HG02884 (cell line): ENCODE data around the gene ENTPD6.
"Not testable (repeated sequence)": the region's sequence is repeated elsewhere in the genome, so short reads cannot be mapped to it uniquely, and the experiment has no call there.

Experiments used
- ATAC-seq: cut with Tn5 transposase; IDR thresholded peaks from one replicate; pipeline ENCODE4 v1.9.1; 2021; ENCODE audit warnings: mild to moderate bottlenecking, moderate library complexity; ENCODE audit not compliant: unreplicated experiment

Gene ENTPD6

DNA sequence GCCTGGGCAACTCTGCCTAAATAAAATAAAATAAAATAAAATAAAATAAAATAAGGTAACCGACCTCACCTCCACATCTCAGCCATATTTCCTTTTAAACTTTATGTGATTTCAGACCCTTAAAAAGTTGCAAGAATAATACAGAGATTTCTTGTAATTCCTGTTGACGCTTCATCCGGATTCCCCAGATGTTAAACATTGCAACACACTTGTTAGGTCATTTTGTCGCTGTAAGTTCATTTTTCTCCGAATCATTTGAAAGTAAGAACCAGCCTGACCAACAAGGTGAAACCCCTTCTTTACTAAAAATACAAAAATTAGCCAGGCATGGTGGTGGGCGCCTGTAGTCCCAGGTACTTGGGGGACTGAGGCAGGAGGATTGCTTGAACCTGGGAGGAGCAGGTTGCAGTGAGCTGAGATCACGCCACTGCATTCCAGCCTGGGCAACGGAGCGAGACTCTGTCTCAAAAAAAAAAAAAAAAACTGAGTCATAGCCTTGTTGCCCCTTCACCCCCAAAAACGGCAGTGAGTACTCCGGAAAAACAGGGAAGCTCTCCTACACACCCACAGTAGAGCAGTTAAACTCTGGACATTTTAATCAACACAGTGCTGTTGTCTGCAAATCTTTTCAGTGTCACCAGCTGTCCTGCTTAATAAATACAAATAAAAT lies 58.2 kb downstream of the ENTPD6 start:
- ATAC-seq, result no peak

DNA sequence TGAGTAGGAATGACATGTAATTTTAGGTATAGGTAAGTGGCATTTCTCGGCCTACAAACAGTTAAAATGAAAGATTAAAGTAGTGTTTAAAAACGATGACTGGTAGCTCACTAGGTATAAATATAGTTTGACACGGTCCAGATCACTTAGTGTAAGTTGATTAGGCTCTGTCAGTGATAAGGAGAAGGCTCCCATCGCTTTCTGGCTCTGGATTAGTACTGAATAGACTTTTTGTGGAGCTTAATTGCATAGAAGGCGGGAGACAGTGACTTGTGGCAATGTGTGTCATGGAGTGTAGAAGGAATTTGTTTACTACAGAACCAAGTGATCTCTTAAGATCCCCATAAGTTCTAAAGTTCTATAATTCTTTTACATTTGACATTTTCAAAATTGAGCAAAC lies 59.1 kb downstream of the ENTPD6 start:
- ATAC-seq, result no peak

GRCh38 chr20:25254986-25255680 lies 59.6 kb downstream of the ENTPD6 start:
- no peak for ATAC-seq

DNA sequence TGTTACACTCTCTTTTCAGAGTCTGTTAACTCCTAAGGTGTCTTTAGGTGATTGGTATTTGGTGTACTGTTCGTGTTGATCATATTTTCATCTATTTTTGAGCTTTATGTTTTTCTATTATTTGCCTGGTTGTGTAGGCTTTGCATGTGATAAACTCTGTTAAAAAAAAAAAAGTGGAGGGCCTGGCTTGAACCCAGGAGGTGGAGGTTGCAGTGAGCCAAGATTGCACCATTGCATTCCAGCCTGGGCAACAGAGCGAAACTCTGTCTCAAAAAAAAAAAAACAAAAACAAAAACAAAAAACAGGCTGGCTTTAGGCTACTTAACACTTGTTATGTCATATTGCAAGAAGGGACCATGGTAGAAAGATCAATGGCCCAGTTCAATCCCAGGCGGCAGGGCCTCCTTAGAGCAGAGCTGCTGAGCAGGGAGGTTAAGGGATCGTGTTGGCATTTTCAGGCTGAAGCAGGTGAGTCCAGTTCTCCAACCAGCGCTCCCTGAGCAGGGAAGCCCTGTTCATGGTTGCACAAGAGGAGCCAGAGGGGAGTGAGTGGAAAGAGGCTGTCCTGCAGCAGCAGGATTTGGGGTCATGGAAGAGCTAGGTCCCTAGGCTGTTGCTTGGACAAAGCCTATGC lies 60.8 kb downstream of the ENTPD6 start:
- ATAC-seq, result no peak

DNA sequence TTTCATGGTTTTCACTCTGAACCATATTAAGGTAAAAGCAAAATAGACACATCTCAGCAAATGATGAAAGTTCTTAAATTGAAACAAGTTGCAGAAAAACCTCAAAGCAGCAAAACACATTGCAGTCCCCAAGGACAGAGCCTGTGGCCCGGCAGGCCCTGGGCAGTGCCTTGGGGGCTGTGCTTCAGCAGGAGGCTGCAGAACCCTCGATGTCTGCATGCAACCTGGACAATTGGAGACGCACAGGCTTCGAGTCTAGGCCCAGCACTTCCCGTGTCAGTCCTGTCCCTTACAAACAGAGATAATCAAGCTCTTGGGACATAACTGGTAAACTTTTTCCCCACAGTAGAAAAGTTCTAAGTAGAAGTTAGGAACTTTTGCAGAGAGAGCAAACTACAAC lies 61.6 kb downstream of the ENTPD6 start:
- no peak for ATAC-seq

DNA sequence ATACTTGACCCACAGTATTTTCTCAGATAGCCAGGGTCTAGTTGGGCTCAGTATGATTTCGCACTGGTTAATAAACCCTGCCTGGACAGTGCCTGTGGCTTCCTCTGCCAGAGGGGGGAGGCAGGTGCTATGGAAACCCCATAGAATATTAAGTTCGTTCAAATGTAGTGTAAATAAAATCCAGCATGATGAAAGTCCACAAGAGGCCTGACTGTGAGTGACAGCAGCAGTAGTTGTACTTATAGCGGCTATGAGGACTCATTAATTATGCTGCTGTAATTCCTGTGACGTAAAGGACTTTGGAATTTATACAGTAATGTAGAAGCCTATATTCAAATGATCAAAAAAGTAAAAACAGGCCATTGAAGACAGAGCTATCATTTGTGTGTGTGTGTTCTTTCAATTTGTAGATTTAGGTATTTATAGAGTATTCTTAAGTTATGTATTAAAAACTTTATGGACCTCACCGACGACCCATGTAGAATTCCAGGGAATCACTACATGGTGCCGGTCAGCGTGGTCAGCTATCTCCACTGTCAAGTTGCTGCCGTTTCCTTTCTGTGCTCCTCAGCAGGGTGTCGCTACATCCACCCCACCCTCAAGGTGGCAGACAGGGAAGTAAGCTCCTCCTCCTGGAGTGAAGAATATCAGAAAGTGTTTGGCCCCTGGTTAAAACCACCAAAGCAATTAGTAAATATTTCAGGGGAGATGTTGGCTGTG lies 62.4 kb downstream of the ENTPD6 start:
- no peak for ATAC-seq

- no peak for ATAC-seq
Measured at GRCh38 chr20:25258476-25258805, 62.9 kb downstream of the ENTPD6 start.

GRCh38 chr20:25258828-25259227 lies 63.3 kb downstream of the ENTPD6 start:
- no peak for ATAC-seq

- no peak for ATAC-seq
Measured at GRCh38 chr20:25259358-25259757, 63.8 kb downstream of the ENTPD6 start.

DNA sequence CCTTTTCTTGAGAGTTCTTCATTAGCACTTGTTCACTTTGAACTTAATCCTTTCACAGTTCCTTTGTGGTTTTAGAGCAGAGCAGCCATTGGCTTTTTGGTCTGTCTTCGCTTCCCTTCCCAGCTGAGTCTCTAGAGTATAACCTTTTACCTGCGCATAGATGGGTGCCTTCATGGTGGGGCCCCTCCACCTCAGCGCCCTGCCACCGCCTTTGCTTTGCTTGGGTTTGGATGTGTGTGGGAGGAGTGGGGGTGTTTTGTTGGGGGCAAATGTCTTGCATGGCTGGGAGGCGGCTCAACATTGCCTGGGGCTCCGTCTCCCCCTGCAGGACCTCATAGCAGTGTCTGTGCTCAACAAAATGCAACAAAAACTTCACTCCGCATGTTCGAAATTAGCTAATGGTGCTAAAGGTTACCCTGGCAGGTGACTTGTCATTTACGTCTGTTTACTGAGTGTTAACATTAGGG lies 64.3 kb downstream of the ENTPD6 start:
- no peak for ATAC-seq

GRCh38 chr20:25260770-25261437 lies 65.4 kb downstream of the ENTPD6 start:
- not testable (repeated sequence) for ATAC-seq

GRCh38 chr20:25269057-25269832 lies 73.7 kb downstream of the ENTPD6 start:
- no peak for ATAC-seq

GRCh38 chr20:25269833-25270170 lies 74.3 kb downstream of the ENTPD6 start:
- no peak for ATAC-seq

DNA sequence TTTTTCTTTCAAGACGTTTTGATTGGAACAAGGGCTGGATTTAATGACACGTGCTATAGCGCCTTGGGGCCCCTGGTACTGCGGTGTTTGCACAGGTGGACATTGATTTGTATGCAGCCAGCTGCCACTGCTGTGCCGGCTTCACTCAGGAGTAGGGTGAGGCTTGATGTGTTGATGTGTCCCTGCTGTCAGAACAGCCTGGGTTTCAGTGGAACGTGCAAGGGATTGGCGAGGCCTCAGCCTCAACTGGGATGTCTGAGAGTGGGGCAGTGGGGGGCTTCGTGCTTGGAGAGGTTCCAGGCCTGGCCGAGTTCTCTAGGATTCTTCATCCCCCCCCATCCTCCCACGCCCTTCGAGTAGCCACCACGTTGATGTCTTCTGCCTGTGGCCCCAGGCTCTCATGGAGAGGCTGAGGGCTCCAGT lies 75.3 kb downstream of the ENTPD6 start:
- ATAC-seq, result no peak

DNA sequence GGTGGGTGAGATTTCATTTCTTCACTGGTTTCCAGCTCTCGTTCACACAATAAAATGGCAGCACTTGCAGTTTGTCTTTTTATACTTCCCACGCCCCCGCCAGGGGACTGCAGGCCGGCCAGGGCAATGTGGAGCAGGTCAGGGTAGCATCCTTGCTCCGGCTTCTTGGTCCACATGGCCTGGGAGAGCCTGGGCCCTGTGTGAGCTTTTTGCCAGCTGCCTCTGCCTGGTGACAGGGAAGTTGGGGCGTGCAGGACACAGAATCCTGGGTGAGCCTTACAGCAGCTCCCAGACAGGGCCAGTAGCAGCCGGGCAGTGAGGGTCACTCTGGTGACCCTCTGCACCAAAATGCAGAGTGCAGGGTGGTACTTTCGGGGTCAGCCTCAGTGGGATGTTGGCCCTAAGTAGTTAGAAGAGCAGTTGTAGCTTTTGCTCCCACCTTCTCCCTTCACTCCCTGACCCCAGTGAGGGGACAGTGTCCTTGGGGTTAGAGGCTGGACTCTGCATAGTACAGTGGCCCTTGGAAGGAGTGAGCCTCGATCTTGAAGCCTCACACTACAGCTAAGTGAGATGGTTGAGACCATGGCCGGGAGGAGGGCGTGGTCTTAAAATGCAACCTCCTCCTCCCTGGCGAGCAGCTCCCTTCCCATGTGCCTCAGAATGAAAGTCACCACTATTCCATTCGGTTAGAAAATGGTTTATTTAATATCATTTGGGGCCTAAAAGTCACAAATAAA lies 76.1 kb downstream of the ENTPD6 start:
- no peak for ATAC-seq

- no peak for ATAC-seq
Measured at GRCh38 chr20:25272223-25273000, 76.9 kb downstream of the ENTPD6 start.

GRCh38 chr20:25273046-25273445 lies 77.5 kb downstream of the ENTPD6 start:
- no peak for ATAC-seq

DNA sequence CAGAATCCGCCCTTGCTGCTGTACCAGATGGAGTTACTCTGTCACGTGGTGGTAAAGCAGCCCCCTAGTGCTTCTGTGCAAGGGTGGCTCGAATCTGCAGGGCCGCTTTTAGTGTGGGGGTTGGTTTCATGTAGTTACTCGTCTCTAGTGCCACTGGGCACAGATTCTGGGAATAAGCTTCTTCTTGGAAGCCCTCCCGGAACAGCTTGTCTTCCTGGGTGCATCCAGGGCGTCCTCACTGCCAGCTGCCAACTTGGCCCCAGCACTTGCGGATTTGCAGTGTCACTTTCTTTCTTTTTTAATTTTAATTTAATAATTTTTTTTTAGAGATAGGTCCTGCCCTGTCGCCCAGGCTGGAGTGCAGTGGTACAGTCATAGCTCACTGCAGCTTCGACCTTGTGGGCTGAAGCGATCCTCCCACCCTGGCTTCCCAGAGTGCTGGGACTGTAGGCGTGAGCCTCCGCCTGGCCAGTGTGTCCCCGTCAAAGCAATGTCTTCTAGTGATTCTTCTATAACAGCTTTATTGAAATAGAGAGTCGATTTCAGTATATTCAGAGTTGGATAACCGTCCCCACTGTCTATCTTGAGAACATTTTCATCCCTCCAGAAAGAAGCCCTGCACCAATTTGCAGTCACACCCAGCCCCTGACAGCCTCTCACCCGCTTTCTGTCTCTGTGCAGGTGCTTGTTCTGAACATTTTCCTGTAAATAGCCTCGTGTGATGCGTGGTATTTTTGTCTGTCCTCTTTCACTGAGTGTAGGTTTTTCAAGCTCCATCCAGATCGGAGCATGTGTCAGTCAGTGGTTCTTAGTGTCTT lies 78.2 kb downstream of the ENTPD6 start:
- no peak for ATAC-seq
